Neural cell (in vitro differentiated cells): Measurements from ENCODE around the gene RAPGEF5. TPM values are rescaled to one million over a fixed set of nuclear protein-coding genes. Genes with fewer than 3 reads are reported as not detected.

Experiments used
- H2AFZ ChIP-seq: fragments of 200-600, 300-800 bp; sonication (generic), shearing (Covaris generic); 2 replicates; pipeline ENCODE4 v1.6.0; 2014; ENCODE audit warnings: low read depth, mild to moderate bottlenecking, antibody characterized with exemption, low read length, moderate library complexity
- H3F3A ChIP-seq: fragments of 200-600 bp; shearing (Covaris generic); 2 replicates; pipeline ENCODE4 v1.6.1; 2016; ENCODE audit warnings: mild to moderate bottlenecking, moderate library complexity, mixed read lengths, antibody characterized with exemption, low read length; ENCODE audit not compliant: insufficient read depth, poor library complexity, severe bottlenecking
- H3K27ac ChIP-seq: fragments of 200-600, 300-800 bp; sonication (generic), shearing (Covaris generic); 2 replicates; pipeline ENCODE4 v1.5.1; 2014; ENCODE audit warnings: mild to moderate bottlenecking, low read length, moderate library complexity
- H3K27me3 ChIP-seq: fragments of 300-800, 200-600 bp; sonication (generic), shearing (Covaris generic); 2 replicates; pipeline ENCODE4 v1.6.0; 2014; ENCODE audit warnings: mild to moderate bottlenecking, low read depth, low read length, moderate library complexity; ENCODE audit not compliant: insufficient read depth
- H3K36me3 ChIP-seq: fragments of 300-800, 200-600 bp; sonication (generic), shearing (Covaris generic); 2 replicates; pipeline ENCODE4 v1.5.1; 2014; ENCODE audit warnings: mild to moderate bottlenecking, antibody characterized with exemption, low read length, moderate library complexity; ENCODE audit not compliant: insufficient read depth
- H3K4me2 ChIP-seq: fragments of 300-800, 200-600 bp; sonication (generic), shearing (Covaris generic); 2 replicates; pipeline ENCODE4 v1.6.0; 2014; ENCODE audit warnings: mild to moderate bottlenecking, low read length
- H3K4me3 ChIP-seq: fragments of 300-800, 200-600 bp; sonication (generic), shearing (Covaris generic); 2 replicates; pipeline ENCODE4 v1.5.1; 2014; ENCODE audit warnings: mild to moderate bottlenecking, low read length, moderate library complexity
- H3K79me2 ChIP-seq: fragments of 200-600 bp; shearing (Covaris generic); replicated peaks from 2 replicates; pipeline ENCODE4 v1.6.0; 2014; ENCODE audit warnings: mild to moderate bottlenecking, low read length, moderate library complexity; ENCODE audit not compliant: insufficient read depth
- H3K9ac ChIP-seq: fragments of 300-800, 200-600 bp; sonication (generic), shearing (Covaris generic); 2 replicates; pipeline ENCODE4 v1.6.1; 2016; ENCODE audit warnings: mild to moderate bottlenecking, low read length, mixed read lengths
- H3K9me2 ChIP-seq: fragments of 200-600 bp; shearing (Covaris generic); 2 replicates; pipeline ENCODE4 v1.6.1; 2016; ENCODE audit warnings: mild to moderate bottlenecking, low read length, mixed read lengths; ENCODE audit not compliant: insufficient read depth
- H3K9me3 ChIP-seq: fragments of 200-600, 300-800 bp; sonication (generic), shearing (Covaris generic); 2 replicates; pipeline ENCODE4 v1.6.1; 2016; ENCODE audit warnings: mild to moderate bottlenecking, mixed run types, low read length, moderate library complexity, mixed read lengths
- H4K20me1 ChIP-seq: fragments of 200-600 bp; shearing (Covaris generic); 2 replicates; pipeline ENCODE4 v1.6.1; 2016; ENCODE audit warnings: mild to moderate bottlenecking, mixed run types; ENCODE audit not compliant: insufficient read depth
- CTCF ChIP-seq: fragments of 450-650 bp; IDR thresholded peaks from 2 replicates; pipeline ENCODE4 v1.5.1; 2014; ENCODE audit warnings: antibody characterized with exemption, mild to moderate bottlenecking, moderate library complexity; ENCODE audit not compliant: poor library complexity, severe bottlenecking
- EZH2 ChIP-seq: fragments of 200-600, 300-800 bp; shearing (Covaris generic), sonication (generic); IDR thresholded peaks from 2 replicates; pipeline ENCODE4 v1.6.1; 2014; ENCODE audit warnings: antibody characterized with exemption, low read length, borderline replicate concordance, mild to moderate bottlenecking; ENCODE audit not compliant: insufficient read depth, poor library complexity, severe bottlenecking
- MXI1 ChIP-seq: fragments of 450-650 bp; conservative IDR thresholded peaks from 2 replicates; pipeline ENCODE4 v1.6.1; 2014; ENCODE audit warnings: antibody characterized with exemption, mild to moderate bottlenecking; ENCODE audit not compliant: poor library complexity, severe bottlenecking
- POLR2AphosphoS5 ChIP-seq: IDR thresholded peaks from 2 replicates; pipeline ENCODE4 v1.6.1; 2012
- RAD21 ChIP-seq: fragments of 450-650 bp; conservative IDR thresholded peaks from 2 replicates; pipeline ENCODE4 v1.6.1; 2014; ENCODE audit warnings: antibody characterized with exemption, mild to moderate bottlenecking, moderate library complexity
- REST ChIP-seq: IDR thresholded peaks from 2 replicates; pipeline ENCODE4 v1.6.1; 2012; ENCODE audit warnings: borderline replicate concordance
- SMC3 ChIP-seq: fragments of 450-650 bp; conservative IDR thresholded peaks from 2 replicates; pipeline ENCODE4 v1.6.1; 2014; ENCODE audit warnings: antibody characterized with exemption, mild to moderate bottlenecking, moderate library complexity; ENCODE audit not compliant: poor library complexity
- TAF1 ChIP-seq: IDR thresholded peaks from 2 replicates; pipeline ENCODE4 v1.6.1; 2012; ENCODE audit warnings: low read depth
- polyA plus RNA-seq: library from polyadenylated mRNA; depleted of rRNA; stranded (reverse); fragments of >200 nt; gene quantifications from 2 replicates; pipeline ENCODE4 v1.2.3, GENCODE V29; 2014

Gene RAPGEF5
- polyA plus RNA-seq, 1 donor from 2014 or later, result 48.0 TPM

- Histone ChIP-seq H3K9ac (no peak overlapping the region), H4K20me1 (no peaks in the 10 kb centered on the region), H3K9me2 (no peaks in the 10 kb centered on the region), H3F3A (no peaks in the 10 kb centered on the region), H3K9me3 (no peaks in the 10 kb centered on the region), H2AFZ (no peak overlapping the region), H3K4me3 (no peak overlapping the region), H3K36me3 (no peaks in the 10 kb centered on the region), H3K79me2 (no peaks in the 10 kb centered on the region), H3K4me2 (no peak overlapping the region), H3K27me3 (no peaks in the 10 kb centered on the region), H3K27ac (no peak overlapping the region)
- no peak for TF ChIP-seq POLR2AphosphoS5
- no peak for TF ChIP-seq TAF1
- no peak for TF ChIP-seq RAD21
- no peak for TF ChIP-seq REST
- TF ChIP-seq MXI1, result no peak
- no peak for TF ChIP-seq CTCF
Measured at GRCh38 chr7:22090107-22090506, 266.8 kb downstream of the RAPGEF5 start.

DNA sequence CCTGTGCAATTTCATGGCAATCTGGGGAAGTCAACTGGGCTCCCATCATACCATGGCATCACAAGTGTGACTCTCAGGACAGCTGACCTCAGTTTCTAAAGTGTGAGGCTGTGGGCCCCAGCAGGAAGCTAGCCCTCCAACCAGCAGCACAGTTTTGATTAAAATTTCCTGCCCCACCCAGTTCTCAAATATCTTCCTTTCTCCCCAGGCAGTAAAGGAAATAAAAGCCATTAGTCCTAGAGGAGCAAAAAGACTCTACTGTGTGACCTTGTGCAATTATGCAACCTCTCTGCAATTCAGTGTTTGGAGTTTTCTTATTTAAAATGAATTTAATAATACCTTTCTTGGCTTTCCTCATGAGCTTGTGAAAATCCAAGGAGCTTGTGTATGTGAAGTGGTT lies 268.1 kb downstream of the RAPGEF5 start:
- H3F3A ChIP-seq, result no peaks in the 10 kb centered on the region
- no peaks in the 10 kb centered on the region for H4K20me1 ChIP-seq
- no peaks in the 10 kb centered on the region for H3K9me2 ChIP-seq
- no peak overlapping the region for H3K4me2 ChIP-seq
- no peak overlapping the region for H3K27ac ChIP-seq
- H2AFZ ChIP-seq, result no peak overlapping the region
- no peak overlapping the region for H3K4me3 ChIP-seq
- no peaks in the 10 kb centered on the region for H3K79me2 ChIP-seq
- H3K9me3 ChIP-seq, result no peaks in the 10 kb centered on the region
- H3K9ac ChIP-seq, result no peak overlapping the region
- no peak for TF ChIP-seq RAD21
- no peak for TF ChIP-seq REST
- TF ChIP-seq POLR2AphosphoS5, result no peak
- no peak for TF ChIP-seq SMC3
- TF ChIP-seq EZH2, result no peak
- no peaks in the 10 kb centered on the region for H3K36me3 ChIP-seq
- H3K27me3 ChIP-seq, result no peaks in the 10 kb centered on the region
